K562 (cell line): Measurements from ENCODE around the gene PPP3CB. TPM values are rescaled to one million over a fixed set of nuclear protein-coding genes. Genes with fewer than 3 reads are reported as not detected.

ENCODE experiments used
- ATAC-seq: fragments of 200-7000 bp; cut with Tn5 transposase; 3 replicates; pipeline ENCODE4 v1.9.1; 2020; ENCODE audit warnings: moderate library complexity
- BruUV-seq: library from RNA; stranded (reverse); fragments of 400-500 nt; replicated peaks from 2 replicates; lab custom pipeline; 2021; lab: Mats Ljungman, UMichigan
- CTCF ChIA-PET: fragments of 300-600 bp; formaldehyde crosslinking; extraction: SDS; loops from one replicate; lab custom pipeline; 2021; ENCODE audit warnings: low intra/inter-chr PET ratio; lab: Yijun Ruan, JAX
- POLR2A ChIA-PET: fragments of 300-600, 350-650 bp; sonication (Branson Sonifier 250); formaldehyde crosslinking; extraction: SDS; loops from one replicate; lab custom pipeline; 2021; ENCODE audit warnings: antibody characterized with exemption, inconsistent platforms; lab: Yijun Ruan, JAX
- DNase-seq, 4 experiments: peaks; one replicate each; pipeline versions ENCODE4 v3.0.0 to v3.0.0-alpha.2; 2011 to 2018; ENCODE audit warnings: low spot score in 3 of 4, mixed read lengths in 3 of 4; ENCODE audit errors: extremely low read depth in 1 of 4
- FAIRE-seq: peaks from 2 replicates; lab custom pipeline; 2011; peaks lifted over from hg19 to GRCh38; lab: Jason Lieb, UNC
- H2AFZ ChIP-seq: 2 replicates; pipeline ENCODE4 v1.6.0; 2011; ENCODE audit warnings: low read depth, low read length, control low read depth, inconsistent platforms
- H3K27ac ChIP-seq: fragments of 200-600 bp; 3 replicates; pipeline ENCODE4 v1.8.0; 2011; ENCODE audit warnings: low read depth, mild to moderate bottlenecking, control low read depth, inconsistent platforms, low read length, moderate library complexity, mixed read lengths; ENCODE audit errors: extremely low read depth
- H3K27me3 ChIP-seq, 2 experiments: fragments of 300-600 bp in 1 of 2; 2 replicates in 1 of 2; 3 replicates in 1 of 2; pipeline versions ENCODE4 v1.6.0 to v1.8.0; 2011; ENCODE audit warnings: inconsistent platforms in 2 of 2, low read length in 2 of 2, mild to moderate bottlenecking in 1 of 2, mixed read lengths in 1 of 2, moderate library complexity in 1 of 2; ENCODE audit not compliant: control insufficient read depth in 2 of 2, insufficient read depth in 2 of 2
- H3K36me3 ChIP-seq: fragments of 300-600 bp; 3 replicates; pipeline ENCODE4 v1.8.0; 2011; ENCODE audit warnings: mild to moderate bottlenecking, low read length, inconsistent platforms; ENCODE audit not compliant: control insufficient read depth, insufficient read depth
- H3K4me1 ChIP-seq, 2 experiments: fragments of 200-600 bp in 1 of 2; replicated peaks in 1 of 2; 2 replicates in 1 of 2; 3 replicates in 1 of 2; pipeline versions ENCODE4 v1.5.1 to v1.8.0; 2011; ENCODE audit warnings: inconsistent platforms in 2 of 2, low read length in 2 of 2, mild to moderate bottlenecking in 1 of 2, mixed read lengths in 1 of 2, moderate library complexity in 1 of 2; ENCODE audit not compliant: control insufficient read depth in 2 of 2, insufficient read depth in 2 of 2
- H3K4me2 ChIP-seq: 2 replicates; pipeline ENCODE4 v1.6.1; 2011; ENCODE audit warnings: low read length, control low read depth, inconsistent platforms, mixed read lengths; ENCODE audit not compliant: insufficient read depth
- H3K4me3 ChIP-seq: fragments of 200-600 bp; sonication (generic), shearing (Covaris generic); 2 replicates; pipeline ENCODE4 v1.5.1; 2016; ENCODE audit warnings: control low read depth, inconsistent platforms
- H3K79me2 ChIP-seq: fragments of 200-600 bp; 3 replicates; pipeline ENCODE4 v1.8.0; 2011; ENCODE audit warnings: low read length, inconsistent platforms; ENCODE audit not compliant: control insufficient read depth, insufficient read depth
- H3K9ac ChIP-seq, 2 experiments: 2 replicates each; pipeline versions ENCODE4 v1.6.0 to v1.6.1; 2011; ENCODE audit warnings: low read depth in 2 of 2, low read length in 2 of 2, control low read depth in 1 of 2, inconsistent platforms in 1 of 2, mild to moderate bottlenecking in 1 of 2, mixed read lengths in 1 of 2; ENCODE audit not compliant: insufficient read depth in 1 of 2
- H3K9me1 ChIP-seq: one replicate; pipeline ENCODE4 v1.6.0; 2011; ENCODE audit warnings: inconsistent platforms, mild to moderate bottlenecking, low read length, moderate library complexity; ENCODE audit not compliant: control insufficient read depth, insufficient read depth
- H3K9me3 ChIP-seq: replicated peaks from 2 replicates; pipeline ENCODE4 v1.5.1; 2011; ENCODE audit warnings: low read depth, low read length, inconsistent platforms; ENCODE audit not compliant: control insufficient read depth, insufficient read depth
- H4K20me1 ChIP-seq: replicated peaks from 2 replicates; pipeline ENCODE4 v1.6.1; 2011; ENCODE audit warnings: low read length, inconsistent platforms, mixed read lengths; ENCODE audit not compliant: control insufficient read depth, insufficient read depth
- HINFP ChIP-seq: fragments of 450-650 bp; conservative IDR thresholded peaks from 2 replicates; pipeline ENCODE4 v1.6.1; 2016; ENCODE audit warnings: missing genetic modification characterization, low read depth, mild to moderate bottlenecking, control low read depth, missing compliant biosample characterization
- NFE2L1 ChIP-seq: fragments of 450-650 bp; IDR thresholded peaks from 2 replicates; pipeline ENCODE4 v1.6.1; 2016; ENCODE audit warnings: missing genetic modification characterization, low read depth, mild to moderate bottlenecking, missing compliant biosample characterization, moderate library complexity, borderline replicate concordance
- SIN3B ChIP-seq: fragments of 450-650 bp; IDR thresholded peaks from 2 replicates; pipeline ENCODE4 v1.6.1; 2017; ENCODE audit warnings: low read depth, mild to moderate bottlenecking, moderate library complexity
- TAF1 ChIP-seq: IDR thresholded peaks from 2 replicates; pipeline ENCODE4 v1.6.1; 2011; ENCODE audit warnings: mild to moderate bottlenecking, low read length, moderate library complexity; ENCODE audit not compliant: insufficient read depth, control insufficient read depth, severe bottlenecking; ENCODE audit errors: extremely low read depth
- TAL1 ChIP-seq: fragments of 450-650 bp; IDR thresholded peaks from 2 replicates; pipeline ENCODE4 v1.6.1; 2016; ENCODE audit warnings: mild to moderate bottlenecking
- ZBTB40 ChIP-seq, 2 experiments: fragments of 450-650 bp in 1 of 2; sonication (generic) in 1 of 2; formaldehyde crosslinking in 1 of 2; IDR thresholded peaks; 2 replicates each; pipeline versions ENCODE4 v1.7.1 to v1.9.0; 2016 to 2022; ENCODE audit warnings: inconsistent platforms in 1 of 2, mild to moderate bottlenecking in 1 of 2, missing genetic modification reagents in 1 of 2
- WGBS: fragments of 100-300 bp; shearing (Covaris generic); methylation state at CpG from one replicate; pipeline ENCODE4 v1.1.6; 2016; ENCODE audit warnings: low coverage, mixed read lengths; ENCODE audit not compliant: insufficient coverage; ENCODE audit errors: missing lambda C conversion rate; 5-methylcytosine and 5-hydroxymethylcytosine counted together
- in situ Hi-C: fragments of 300-500 bp; cut with MboI; formaldehyde crosslinking; loops from 4 replicates; pipeline ENCODE4 v1.15.0; 2018; ENCODE audit warnings: inconsistent platforms, mixed read lengths
- intact Hi-C: fragments of 100-400 bp; cut with micrococcal nuclease; formaldehyde crosslinking; loops from 2 replicates; pipeline ENCODE4 v1.14.2; 2022
- polyA plus RNA-seq, 8 experiments: library from polyadenylated mRNA; depleted of rRNA in 4 of 8; stranded (reverse) in 5 of 8; unstranded in 3 of 8; fragments of >200 nt; fragmentation: Nextera tagmentation in 2 of 8; fragmentation: Illumina TruSeq in 1 of 8; extraction: Ambion mirVana in 2 of 8; extraction: Trizol in 1 of 8; gene quantifications; 2 replicates each; pipeline versions ENCODE4 v1.2.1 to v1.2.3, GENCODE V29; 2011 to 2014; ENCODE audit warnings: inconsistent platforms in 1 of 8, missing spikeins in 1 of 8
- total RNA-seq, 7 experiments: library from RNA; depleted of rRNA in 6 of 7; stranded (reverse); fragments of >200 nt in 6 of 7; fragmentation: Illumina TruSeq in 2 of 7; extraction: Trizol in 2 of 7; gene quantifications; 2 replicates each; pipeline versions ENCODE4 v1.2.1 to v1.2.3, GENCODE V29; 2011 to 2021; ENCODE audit warnings: low replicate concordance in 1 of 7

The PPP3CB gene
- total and polyA plus RNA-seq, 9 of the 15 experiments (the other 6 are each of a cell fraction or from before 2014, with no cell fraction given) = 9.6 to 27.6 (median 17.8) TPM

- WGBS = 67% methylated on average over 1 of the region's 1 CpG
- no peak for FAIRE-seq
- ATAC-seq = no peak
- H3K27me3 ChIP-seq = no peaks in the 10 kb centered on the region
- no peaks in the 10 kb centered on the region for H3K9me1 ChIP-seq
- DNase-seq = no peak
- H3K9me3 ChIP-seq = no peaks in the 10 kb centered on the region
- H3K36me3 ChIP-seq = peaks cover 12% of the 10 kb centered on the region; the same call in 1 of the 3 replicates
- in situ Hi-C loops = no loop called here
- intact Hi-C loops = no loop called here
- no peak overlapping the region for H3K4me3 ChIP-seq
- ChIA-PET CTCF (no interaction called here), POLR2A (interaction anchor here (1.2 kb wide), 1 partner anchor 12 kb away, joined by 5 read pairs; no protein-coding TSS in a partner anchor)
- no peaks in the 10 kb centered on the region for H4K20me1 ChIP-seq
- BruUV-seq = no TSS peak
- H2AFZ ChIP-seq = no peak overlapping the region
- H3K9ac ChIP-seq = no peak overlapping the region
- no peaks in the 10 kb centered on the region for H3K79me2 ChIP-seq
- no peak overlapping the region for H3K4me2 ChIP-seq
- H3K27ac ChIP-seq = no peak overlapping the region
- no peaks in the 10 kb centered on the region; a peak in 2 of 5 replicates for H3K4me1 ChIP-seq
- TF ChIP-seq SIN3B (no peak), TAL1 (no peak), ZBTB40 (IDR thresholded peaks at IDR 0.05) (no peak), ZBTB40 (CRISPR knock-in tag; IDR thresholded peaks at IDR 0.05) (no peak), HINFP (tag) (no peak), TAF1 (no peak), NFE2L1 (tag) (no peak)
Observed at GRCh38 chr10:73444457-73444856, 51.4 kb downstream of the PPP3CB start.
